RWPE1 (cell line): ENCODE data around the gene ADGRG2.

Experiments
- CTCF ChIA-PET: fragments of 350-600 bp; sonication (Branson Sonifier 250); formaldehyde crosslinking; extraction: SDS; loops from one replicate; lab custom pipeline; 2021; lab: Yijun Ruan, JAX
- POLR2A ChIA-PET: fragments of 400-600 bp; formaldehyde crosslinking; extraction: SDS; loops from one replicate; lab custom pipeline; 2020; ENCODE audit warnings: antibody characterized with exemption; ENCODE audit not compliant: low non-redundant PET; lab: Yijun Ruan, JAX
- DNase-seq: peaks from one replicate; pipeline ENCODE4 v3.0.0; 2012; ENCODE audit warnings: low spot score
- H3K27ac ChIP-seq: fragments of 450-650 bp; 2 replicates; pipeline ENCODE4 v1.5.1; 2017
- TF ChIP-seq, protein P1 (sequence below): fragments of 450-650 bp; conservative IDR thresholded peaks from 2 replicates; pipeline ENCODE4 v1.5.1; 2017; ENCODE audit warnings: low read depth, mild to moderate bottlenecking

Gene ADGRG2

DNA sequence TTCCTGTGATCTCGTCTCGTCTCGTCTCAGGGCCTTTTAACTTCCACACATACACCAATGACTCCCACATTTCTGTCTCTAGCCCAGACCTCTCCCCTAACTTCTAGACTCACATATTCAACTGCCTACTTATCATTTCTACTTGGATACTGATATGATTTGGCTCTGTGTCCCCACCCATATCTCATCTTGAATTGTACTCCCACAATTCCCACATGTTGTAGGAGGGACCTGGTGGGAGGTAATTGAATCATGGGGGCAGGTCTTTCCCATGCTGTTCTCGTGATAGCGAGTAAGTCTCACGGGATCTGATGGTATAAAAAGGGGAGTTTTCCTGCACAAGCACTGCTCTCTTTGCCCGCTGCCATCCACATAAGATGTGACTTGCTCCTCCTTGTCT lies 147.3 kb downstream of the ADGRG2 start:
- ChIA-PET POLR2A (no interaction called here), CTCF (no interaction called here)
- TF ChIP-seq, protein P1, sequence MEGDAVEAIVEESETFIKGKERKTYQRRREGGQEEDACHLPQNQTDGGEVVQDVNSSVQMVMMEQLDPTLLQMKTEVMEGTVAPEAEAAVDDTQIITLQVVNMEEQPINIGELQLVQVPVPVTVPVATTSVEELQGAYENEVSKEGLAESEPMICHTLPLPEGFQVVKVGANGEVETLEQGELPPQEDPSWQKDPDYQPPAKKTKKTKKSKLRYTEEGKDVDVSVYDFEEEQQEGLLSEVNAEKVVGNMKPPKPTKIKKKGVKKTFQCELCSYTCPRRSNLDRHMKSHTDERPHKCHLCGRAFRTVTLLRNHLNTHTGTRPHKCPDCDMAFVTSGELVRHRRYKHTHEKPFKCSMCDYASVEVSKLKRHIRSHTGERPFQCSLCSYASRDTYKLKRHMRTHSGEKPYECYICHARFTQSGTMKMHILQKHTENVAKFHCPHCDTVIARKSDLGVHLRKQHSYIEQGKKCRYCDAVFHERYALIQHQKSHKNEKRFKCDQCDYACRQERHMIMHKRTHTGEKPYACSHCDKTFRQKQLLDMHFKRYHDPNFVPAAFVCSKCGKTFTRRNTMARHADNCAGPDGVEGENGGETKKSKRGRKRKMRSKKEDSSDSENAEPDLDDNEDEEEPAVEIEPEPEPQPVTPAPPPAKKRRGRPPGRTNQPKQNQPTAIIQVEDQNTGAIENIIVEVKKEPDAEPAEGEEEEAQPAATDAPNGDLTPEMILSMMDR: no peak
- H3K27ac ChIP-seq: no peak overlapping the region
- no peak for DNase-seq

DNA sequence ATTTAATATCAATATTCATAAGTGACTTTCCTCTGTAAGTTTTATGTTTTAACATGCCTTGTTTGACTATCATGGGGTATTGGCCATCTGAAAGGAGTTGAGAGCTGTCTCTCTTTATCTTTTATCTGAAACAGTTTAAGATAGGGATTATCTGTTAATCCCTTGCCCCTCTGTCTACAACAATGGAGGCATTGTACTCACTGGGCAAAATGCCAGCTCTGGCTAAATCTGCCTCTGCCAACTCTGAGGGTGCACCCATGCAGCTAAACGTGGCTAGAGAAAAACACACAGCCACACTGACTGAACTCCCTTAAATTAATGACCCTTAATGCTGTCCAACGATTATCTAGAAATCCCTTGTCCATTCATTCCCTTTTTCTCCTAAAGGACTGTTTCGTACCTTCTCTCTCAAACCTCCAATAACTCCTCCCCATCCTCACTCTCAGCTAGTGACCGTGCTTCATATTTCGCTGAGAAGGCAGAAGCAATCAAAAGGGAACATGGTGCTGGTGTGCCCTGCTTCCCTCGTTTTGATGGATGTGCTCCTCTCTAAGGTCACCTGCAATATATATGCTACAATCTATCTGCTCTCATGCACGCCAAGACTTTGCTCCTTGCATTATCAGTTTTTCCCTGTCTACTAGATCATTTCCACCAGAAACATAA lies 148.6 kb downstream of the ADGRG2 start:
- POLR2A ChIA-PET: no interaction called here
- TF ChIP-seq, protein P1: no peak

DNA sequence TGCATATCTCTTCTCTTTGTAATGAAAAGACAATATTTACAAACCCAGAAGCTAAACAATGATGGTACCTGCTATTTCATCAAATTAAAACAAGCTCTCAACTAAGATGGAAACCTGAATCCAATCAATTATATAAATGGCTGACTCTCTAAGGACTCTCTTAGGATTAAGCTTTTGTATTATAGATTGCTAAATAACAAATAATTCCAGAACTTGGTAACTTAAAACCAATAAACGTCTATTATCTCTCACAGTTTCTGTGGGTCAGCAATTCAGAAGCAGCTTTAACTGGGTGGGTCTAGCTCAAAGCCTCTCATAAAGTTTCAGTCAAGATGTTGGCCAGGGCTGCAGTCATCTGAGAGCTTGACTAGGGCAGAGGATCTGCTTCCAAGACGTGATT lies 150.8 kb downstream of the ADGRG2 start:
- CTCF ChIA-PET: interaction anchor here (0.6 kb wide), 1 partner anchor 561 kb away, joined by 3 read pairs; no protein-coding TSS in a partner anchor
- TF ChIP-seq, protein P1: no peak
- POLR2A ChIA-PET: no interaction called here
- no peak for DNase-seq
- H3K27ac ChIP-seq: no peak overlapping the region

More for the DNA sequence above, 148.6 kb downstream of the ADGRG2 start:
- DNase-seq: no peak
- H3K27ac ChIP-seq: no peak overlapping the region
- CTCF ChIA-PET: no interaction called here

DNA sequence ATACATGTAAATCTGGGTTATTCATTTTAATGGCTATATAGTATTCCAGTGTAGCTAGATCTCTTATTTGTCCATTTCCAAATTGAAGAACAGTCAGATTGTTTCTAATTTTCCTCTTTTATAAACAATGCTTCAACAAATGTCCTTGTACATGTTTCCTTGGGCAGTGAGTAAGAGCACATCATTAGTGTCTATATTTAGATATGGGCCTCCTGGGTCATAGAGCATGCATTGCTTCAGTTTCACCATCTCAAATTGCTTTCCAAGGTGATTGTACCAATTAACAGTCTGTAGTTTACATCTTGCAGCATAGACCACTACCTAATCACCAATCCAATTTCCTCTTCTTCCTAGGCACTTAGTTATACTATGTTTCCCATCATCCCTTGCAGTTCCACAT lies 151.8 kb downstream of the ADGRG2 start:
- ChIA-PET POLR2A (no interaction called here), CTCF (no interaction called here)
- TF ChIP-seq, protein P1: no peak
- no peak overlapping the region for H3K27ac ChIP-seq
- DNase-seq: no peak

DNA sequence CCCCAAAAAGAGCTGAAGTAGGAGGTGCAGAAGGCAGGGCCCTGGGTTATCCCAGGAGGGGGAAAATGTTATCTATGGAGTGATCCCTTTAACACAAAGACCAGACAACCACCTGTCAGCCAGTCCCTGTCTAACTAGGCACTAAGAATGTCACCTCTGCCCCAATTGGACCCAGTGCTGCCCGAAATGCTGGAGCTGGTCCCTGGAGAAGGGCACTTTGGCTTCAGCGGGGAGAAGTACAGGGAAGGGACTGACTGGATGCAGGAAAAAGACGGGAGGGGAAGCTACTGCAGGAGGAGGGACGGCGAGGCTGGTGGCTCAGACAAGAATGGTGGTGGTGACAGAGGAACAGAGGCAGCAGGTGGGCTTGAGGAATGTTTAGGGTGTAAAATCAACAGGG lies 155.6 kb downstream of the ADGRG2 start:
- ChIA-PET CTCF (interaction anchor here (0.7 kb wide), 1 partner anchor 549 kb away, joined by 3 read pairs; no protein-coding TSS in a partner anchor), POLR2A (no interaction called here)
- TF ChIP-seq, protein P1: no peak
- no peak overlapping the region for H3K27ac ChIP-seq
- no peak for DNase-seq

DNA sequence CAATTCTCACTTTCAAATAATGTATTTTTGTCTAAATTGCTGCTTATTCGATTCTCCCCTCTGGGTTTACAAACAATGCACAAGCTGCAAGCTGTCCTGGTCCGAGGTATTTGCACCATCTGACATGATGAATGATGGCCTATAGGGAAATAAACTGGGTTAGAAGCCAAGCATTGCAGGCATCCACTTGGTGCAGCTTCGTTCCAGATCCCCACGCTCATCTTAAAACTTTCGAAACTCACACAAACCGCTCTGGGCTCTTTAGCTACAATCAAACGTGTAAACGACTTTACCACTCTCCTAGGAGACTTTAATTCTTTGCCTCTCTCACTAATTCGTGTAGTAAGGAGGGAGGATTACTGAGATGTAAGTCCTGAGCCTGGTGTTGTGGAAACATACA lies 157.4 kb downstream of the ADGRG2 start:
- no peak for DNase-seq
- TF ChIP-seq, protein P1: no peak
- POLR2A ChIA-PET: no interaction called here
- CTCF ChIA-PET: interaction anchor here (0.7 kb wide), 1 partner anchor 566 kb away, joined by 5 read pairs; no protein-coding TSS in a partner anchor
- no peak overlapping the region for H3K27ac ChIP-seq
